Right renal cortex interstitium (tissue), 3 donors: ENCODE data around the gene IL6ST. TPM values are rescaled to one million over a fixed set of nuclear protein-coding genes. Genes with fewer than 3 reads are reported as not detected.

Experiments
- DNase-seq, 3 donors: peaks; one replicate each; pipeline ENCODE4 v3.0.0-alpha.2; 2013; ENCODE audit warnings: low read depth in 3 of 3, low spot score in 2 of 3
- polyA plus RNA-seq, 3 donors: library from polyadenylated mRNA; unstranded; fragments of 120-200 nt; gene quantifications; one replicate each; pipeline ENCODE4 v1.2.1, GENCODE V29; 2013; ENCODE audit not compliant: insufficient read length in 3 of 3

IL6ST gene
- polyA plus RNA-seq, 3 donors: 143 to 153 (median 152) TPM

DNA sequence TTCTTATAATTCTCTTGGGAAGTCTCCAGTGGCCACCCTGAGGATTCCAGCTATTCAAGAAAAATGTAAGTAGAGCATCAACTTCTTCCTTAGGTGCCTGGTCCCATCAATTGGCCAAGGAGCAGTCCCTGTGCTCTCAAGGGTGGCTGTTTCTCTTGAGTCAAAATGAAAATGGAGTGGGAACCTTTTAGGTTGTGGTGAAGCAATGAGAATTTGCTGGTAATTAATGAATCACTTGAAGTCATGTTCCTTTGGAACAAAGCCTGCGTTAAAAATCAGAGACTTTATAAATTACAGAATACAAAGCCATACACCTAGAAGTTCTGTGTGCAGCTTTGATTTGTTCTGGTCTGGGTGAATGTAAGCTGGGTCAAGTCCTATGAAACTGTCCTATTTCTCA lies 94.7 kb downstream of the IL6ST start:
- DNase-seq: no peak

DNA sequence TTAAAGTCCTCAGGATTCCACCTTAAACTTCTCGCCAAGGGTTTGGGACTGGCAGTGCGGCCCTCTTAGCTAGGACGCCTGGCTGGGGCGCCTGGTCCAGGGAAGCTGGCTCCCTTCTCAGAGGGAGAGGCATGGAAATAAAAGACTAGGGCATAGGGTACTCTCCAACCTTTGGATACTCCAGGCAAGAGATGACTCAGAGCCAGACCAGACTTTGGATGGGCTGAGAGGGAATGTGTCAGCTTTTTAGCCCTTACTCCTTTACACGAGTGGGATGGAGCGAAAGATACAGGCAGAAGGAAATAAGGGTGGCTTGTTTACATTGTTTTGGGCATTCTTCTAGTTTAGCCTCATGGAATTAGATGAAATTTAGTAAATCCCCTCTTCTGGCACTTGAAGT lies 95.4 kb downstream of the IL6ST start:
- DNase-seq: no peak

DNA sequence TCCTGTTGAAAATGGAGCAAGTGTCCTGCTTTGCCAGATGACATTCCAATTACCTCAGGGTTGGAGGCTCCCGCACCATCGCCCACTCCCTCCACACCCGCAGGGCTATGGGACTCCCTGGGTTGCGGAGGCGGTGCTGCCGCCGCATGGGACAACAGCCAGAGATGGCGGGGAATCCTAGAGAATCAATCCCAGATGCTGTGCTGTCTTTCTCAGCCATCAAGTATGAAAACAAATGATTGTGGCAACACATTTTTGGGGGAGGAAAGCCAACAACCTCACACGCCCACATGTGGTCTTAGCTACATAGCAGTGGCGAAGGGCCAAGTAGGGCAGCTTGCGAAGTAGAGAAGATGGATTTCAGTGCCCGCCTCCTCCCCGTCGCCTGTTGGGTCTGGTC lies 96.9 kb downstream of the IL6ST start:
- no peak for DNase-seq

DNA sequence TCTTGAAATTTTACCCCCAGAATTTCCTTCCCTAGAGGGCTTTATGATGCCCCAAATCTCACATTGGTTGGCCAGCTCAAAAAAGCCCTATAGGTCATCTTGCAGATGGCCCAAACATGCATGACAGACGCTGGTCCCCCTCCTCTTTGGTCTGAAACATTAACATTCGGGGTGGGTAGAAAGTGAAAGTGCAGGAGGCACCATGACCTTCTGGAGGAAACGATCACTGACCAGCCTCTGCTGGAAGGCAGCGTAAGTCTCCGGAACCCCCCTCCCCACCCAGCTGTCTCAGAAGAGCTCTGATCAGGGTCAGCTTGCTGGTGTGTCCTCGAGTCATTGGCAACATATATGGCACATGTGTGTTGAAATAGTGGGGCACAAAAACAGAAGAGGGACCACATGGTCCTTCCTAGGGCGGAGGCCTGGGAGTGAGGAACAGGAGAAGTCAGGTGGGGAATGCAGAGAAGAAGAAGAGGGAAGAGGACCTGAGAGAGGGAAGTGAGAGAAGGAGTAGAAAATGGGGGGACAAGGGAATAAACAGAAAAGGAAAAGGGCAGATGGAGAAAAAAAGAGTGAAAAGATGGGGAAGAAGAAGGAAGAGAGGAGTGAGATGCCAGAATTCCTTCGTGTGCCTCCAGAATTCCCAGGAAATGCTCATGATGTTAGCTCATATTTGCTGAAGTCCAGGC lies 97.4 kb downstream of the IL6ST start:
- no peak for DNase-seq

DNA sequence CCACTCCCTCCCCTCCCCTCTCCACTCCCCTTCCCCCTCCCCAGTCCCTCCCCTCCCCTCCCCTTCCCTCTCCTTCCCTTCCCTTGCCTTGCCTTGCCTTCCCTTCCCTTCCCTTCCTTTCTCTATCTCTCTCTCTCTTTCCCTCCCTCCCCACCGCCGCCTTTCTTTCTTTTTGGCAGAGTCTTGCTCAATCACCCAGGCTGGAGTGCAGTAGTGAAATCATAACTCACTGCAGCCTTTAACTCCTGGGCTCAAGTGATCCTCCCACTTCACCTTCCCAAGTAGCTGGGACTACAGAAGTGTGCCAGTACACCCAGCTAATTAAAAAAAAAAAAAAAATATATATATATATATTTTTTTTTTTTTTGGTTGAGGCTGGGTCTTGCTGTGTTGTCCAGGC lies 98.1 kb downstream of the IL6ST start:
- DNase-seq: no peak

DNA sequence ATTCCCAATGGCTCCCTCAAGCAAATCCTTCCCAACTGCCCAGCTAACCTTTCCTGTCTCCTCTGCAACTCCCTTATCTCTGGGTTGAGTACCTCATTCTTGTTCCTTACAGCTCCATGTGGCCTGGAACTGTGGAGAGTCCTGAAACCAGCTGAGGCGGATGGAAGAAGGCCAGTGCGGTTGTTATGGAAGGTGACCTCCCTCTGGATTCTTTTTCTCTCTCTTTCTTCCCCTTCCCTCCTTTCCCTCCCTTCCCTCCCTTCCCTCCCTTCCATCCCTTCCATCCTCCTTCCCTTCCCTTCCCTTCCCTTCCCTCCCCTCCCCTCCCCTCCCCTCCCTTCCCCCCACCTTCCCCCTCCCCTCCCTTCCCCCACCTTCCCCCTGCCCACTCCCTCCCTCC lies 98.5 kb downstream of the IL6ST start:
- no peak for DNase-seq

DNA sequence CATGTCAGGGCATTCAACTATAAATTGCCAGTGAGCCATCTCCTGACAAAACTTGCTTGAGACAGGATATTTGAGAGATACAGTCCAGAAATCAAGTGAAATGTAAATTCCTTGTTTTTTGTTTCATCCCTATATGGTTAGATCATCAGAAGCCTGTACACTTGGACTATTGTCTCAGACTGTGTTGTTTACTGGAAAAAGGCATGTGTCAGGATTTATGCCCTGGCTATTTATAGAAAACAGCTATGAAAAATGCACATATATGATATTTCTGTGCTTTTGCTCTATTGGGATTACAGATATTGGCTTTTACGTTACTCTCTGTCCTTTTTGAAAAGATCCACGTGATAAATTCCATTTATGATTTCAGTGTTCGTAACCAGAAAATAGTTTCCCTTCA lies 99.4 kb downstream of the IL6ST start:
- no peak for DNase-seq

DNA sequence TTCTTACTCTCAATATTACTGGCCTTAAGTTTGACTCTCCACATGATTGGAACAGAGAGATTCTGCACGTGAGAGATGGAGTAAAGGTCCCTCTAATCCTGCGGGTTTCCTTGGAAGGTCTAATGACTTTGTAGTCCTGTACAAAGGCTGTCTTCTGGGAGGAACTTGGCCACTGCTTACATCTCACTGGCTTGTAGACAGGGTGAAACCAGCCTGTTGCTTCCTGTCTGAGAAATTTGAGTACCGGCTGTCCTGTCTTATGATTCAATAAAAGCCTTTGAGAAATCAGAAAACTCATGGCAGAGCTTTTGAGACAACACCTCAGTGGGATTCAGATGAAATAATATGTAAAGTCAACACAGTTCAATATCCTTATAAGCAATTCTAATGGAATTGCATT lies 100.6 kb downstream of the IL6ST start:
- DNase-seq: no peak

DNA sequence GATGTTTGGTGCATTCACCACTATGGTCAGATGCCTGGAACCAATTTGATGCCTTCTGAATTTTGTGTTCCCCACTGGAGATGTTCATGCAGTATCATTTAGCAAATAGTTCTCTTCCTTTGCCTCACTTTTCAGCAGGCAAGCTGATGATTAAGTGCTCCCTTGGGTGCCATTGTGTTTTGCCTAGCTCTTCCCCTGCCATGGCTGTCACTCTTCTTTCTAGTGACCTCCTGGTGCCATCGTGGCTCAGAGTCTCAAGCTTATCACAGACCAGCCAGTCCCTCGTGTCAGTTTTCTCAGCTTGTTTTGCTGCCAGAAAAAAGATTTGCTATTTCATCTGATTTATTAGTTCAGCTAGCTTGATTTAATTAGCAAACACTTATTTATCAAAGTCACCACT lies 102.3 kb downstream of the IL6ST start:
- DNase-seq: no peak

DNA sequence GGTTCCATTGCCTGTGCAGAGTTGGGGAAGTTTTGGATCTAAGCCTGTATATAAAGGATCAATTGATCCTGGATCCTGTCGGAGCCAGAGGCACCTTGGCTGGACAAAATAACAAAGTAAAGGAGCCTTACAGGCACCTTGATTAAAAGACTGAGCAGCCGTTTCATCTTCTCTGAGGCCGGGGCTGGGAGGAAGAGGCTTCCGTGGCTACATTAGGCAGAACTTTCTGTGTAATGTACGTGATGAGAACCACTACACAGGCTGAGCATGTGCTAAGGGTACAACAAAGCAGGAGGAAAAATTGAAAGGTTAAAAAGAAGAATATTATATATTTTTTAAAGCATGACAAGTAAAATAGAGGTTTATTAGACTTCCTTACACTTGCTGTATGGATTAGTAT lies 106.6 kb downstream of the IL6ST start:
- no peak for DNase-seq

DNA sequence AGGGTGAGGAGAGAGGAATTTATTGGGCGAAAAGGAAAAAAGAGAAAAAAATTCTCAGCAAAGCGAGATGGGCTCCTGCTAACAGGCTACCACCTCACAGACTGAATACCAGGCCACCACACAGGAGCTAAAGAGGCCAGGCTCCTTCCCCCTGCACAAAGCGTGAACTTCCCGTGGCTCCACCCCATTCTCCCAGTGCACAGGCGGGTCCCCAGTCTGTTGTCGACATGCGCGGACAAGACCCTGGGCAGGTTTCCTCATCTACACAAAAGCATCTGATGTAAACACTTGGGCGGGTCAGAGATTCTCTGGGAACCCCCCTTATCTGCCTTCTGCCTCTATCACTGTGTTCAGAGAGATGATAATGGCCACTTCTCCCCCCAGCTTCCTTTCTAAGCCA lies 109.4 kb downstream of the IL6ST start:
- DNase-seq: no peak

Other genes starting within 250 kb of the IL6ST start
- under 1 TPM; 0.11 to 0.14 (median 0.12) TPM for gene IL31RA, start 143.6 kb downstream of the IL6ST start, polyA plus RNA-seq
- 1 to 10 TPM; 1.1 to 1.3 (median 1.1) TPM for gene ANKRD55, start 238.4 kb upstream of the IL6ST start, polyA plus RNA-seq